HepG2 (cell line): ENCODE results near the gene CIAPIN1. TPM values are rescaled to one million over a fixed set of nuclear protein-coding genes. Genes with fewer than 3 reads are reported as not detected.

ENCODE experiments used
- ATF5 ChIP-seq: sonication (generic); formaldehyde crosslinking; IDR thresholded peaks from 2 replicates; pipeline ENCODE4 v1.4.0; 2020; ENCODE audit warnings: mild to moderate bottlenecking, low read depth, missing genetic modification reagents
- BHLHE40 ChIP-seq: IDR thresholded peaks from 2 replicates; pipeline ENCODE4 v1.6.1; 2011; ENCODE audit warnings: low read length, improper control_type of control experiment
- BRD4 ChIP-seq: sonication (generic); formaldehyde crosslinking; IDR thresholded peaks from 2 replicates; pipeline ENCODE4 v1.4.0; 2020; ENCODE audit warnings: missing genetic modification reagents
- FOXK1 ChIP-seq: sonication (generic); formaldehyde crosslinking; IDR thresholded peaks from 2 replicates; pipeline ENCODE4 v1.4.0; 2020; ENCODE audit warnings: low read depth, missing genetic modification reagents, borderline replicate concordance
- FOXO1 ChIP-seq: sonication (generic); formaldehyde crosslinking; IDR thresholded peaks from 2 replicates; pipeline ENCODE4 v1.4.0; 2020; ENCODE audit warnings: missing genetic modification reagents
- HNF1B ChIP-seq: sonication (generic); formaldehyde crosslinking; IDR thresholded peaks from 2 replicates; pipeline ENCODE4 v1.5.1; 2020; ENCODE audit warnings: mild to moderate bottlenecking, moderate library complexity, missing genetic modification reagents
- KLF12 ChIP-seq: sonication (generic); formaldehyde crosslinking; IDR thresholded peaks from 2 replicates; pipeline ENCODE4 v1.4.0; 2020; ENCODE audit warnings: missing genetic modification reagents, borderline replicate concordance
- LBX2 ChIP-seq: sonication (generic); formaldehyde crosslinking; IDR thresholded peaks from 2 replicates; pipeline ENCODE4 v1.5.0; 2020; ENCODE audit warnings: missing genetic modification reagents, mild to moderate bottlenecking, borderline replicate concordance
- MXI1 ChIP-seq: IDR thresholded peaks from 3 replicates; pipeline ENCODE4 v1.6.1; 2012; ENCODE audit warnings: low read depth, low read length, inconsistent platforms, borderline replicate concordance
- SRF ChIP-seq: IDR thresholded peaks from 2 replicates; pipeline ENCODE4 v1.6.1; 2011; ENCODE audit warnings: mild to moderate bottlenecking, low read depth, low read length, moderate library complexity
- TCF12 ChIP-seq, 2 experiments: fragments of 450-650 bp in 1 of 2; sonication (generic) in 1 of 2; formaldehyde crosslinking in 1 of 2; IDR thresholded peaks; 2 replicates each; pipeline versions ENCODE4 v1.6.1 to v1.8.0; 2017 to 2022; ENCODE audit warnings: antibody characterized with exemption in 1 of 2, mild to moderate bottlenecking in 1 of 2, missing genetic modification reagents in 1 of 2, moderate library complexity in 1 of 2
- ZNF101 ChIP-seq: sonication (generic); formaldehyde crosslinking; IDR thresholded peaks from 2 replicates; pipeline ENCODE4 v1.4.0; 2020; ENCODE audit warnings: mild to moderate bottlenecking, low read depth, missing genetic modification reagents, borderline replicate concordance
- ZNF264 ChIP-seq: sonication (generic); formaldehyde crosslinking; IDR thresholded peaks from 2 replicates; pipeline ENCODE4 v1.4.0; 2020; ENCODE audit warnings: missing genetic modification reagents
- ZNF383 ChIP-seq: sonication (generic); formaldehyde crosslinking; IDR thresholded peaks from 2 replicates; pipeline ENCODE4 v1.4.0; 2020; ENCODE audit warnings: missing genetic modification reagents, mild to moderate bottlenecking, borderline replicate concordance
- ZNF589 ChIP-seq: sonication (generic); formaldehyde crosslinking; conservative IDR thresholded peaks from 2 replicates; pipeline ENCODE4 v1.8.0; 2022; ENCODE audit warnings: mild to moderate bottlenecking, moderate library complexity, missing genetic modification reagents
- ZNF619 ChIP-seq: sonication (generic); formaldehyde crosslinking; IDR thresholded peaks from 2 replicates; pipeline ENCODE4 v1.4.0; 2020; ENCODE audit warnings: mild to moderate bottlenecking, missing genetic modification reagents
- ZNF747 ChIP-seq: sonication (generic); formaldehyde crosslinking; IDR thresholded peaks from 2 replicates; pipeline ENCODE4 v1.8.1; 2023; ENCODE audit warnings: missing genetic modification reagents, mild to moderate bottlenecking, borderline replicate concordance
- polyA plus RNA-seq, 8 experiments: library from polyadenylated mRNA; depleted of rRNA in 3 of 8; stranded (reverse) in 7 of 8; unstranded in 1 of 8; fragments of >200 nt; fragmentation: Illumina TruSeq in 4 of 8; extraction: Trizol in 4 of 8; gene quantifications; 2 replicates each; pipeline versions ENCODE4 v1.2.1 to v1.2.3, GENCODE V29; 2011 to 2016; ENCODE audit warnings: low read depth in 4 of 8, missing spikeins in 1 of 8, mixed read lengths in 1 of 8; ENCODE audit not compliant: insufficient read depth in 1 of 8
- total RNA-seq, 5 experiments: library from RNA; depleted of rRNA; stranded (reverse); fragments of >200 nt; fragmentation: Illumina TruSeq; extraction: Trizol; gene quantifications; 2 replicates each; pipeline ENCODE4 v1.2.3, GENCODE V29; 2016; ENCODE audit warnings: low read depth in 1 of 5
- TF ChIP-seq, protein P1 (sequence below): sonication (generic); formaldehyde crosslinking; IDR thresholded peaks from 2 replicates; pipeline ENCODE4 v1.4.0; 2020; ENCODE audit warnings: mild to moderate bottlenecking, missing genetic modification reagents
- TF ChIP-seq, protein P2 (sequence below): sonication (generic); formaldehyde crosslinking; IDR thresholded peaks from 2 replicates; pipeline ENCODE4 v1.9.0; 2021; ENCODE audit warnings: missing genetic modification reagents, borderline replicate concordance

CIAPIN1 gene
- total and polyA plus RNA-seq, 2 of the 13 experiments (the other 11 are each of a cell fraction or from before 2014, with no cell fraction given) = 69.3 to 89.7 TPM

DNA sequence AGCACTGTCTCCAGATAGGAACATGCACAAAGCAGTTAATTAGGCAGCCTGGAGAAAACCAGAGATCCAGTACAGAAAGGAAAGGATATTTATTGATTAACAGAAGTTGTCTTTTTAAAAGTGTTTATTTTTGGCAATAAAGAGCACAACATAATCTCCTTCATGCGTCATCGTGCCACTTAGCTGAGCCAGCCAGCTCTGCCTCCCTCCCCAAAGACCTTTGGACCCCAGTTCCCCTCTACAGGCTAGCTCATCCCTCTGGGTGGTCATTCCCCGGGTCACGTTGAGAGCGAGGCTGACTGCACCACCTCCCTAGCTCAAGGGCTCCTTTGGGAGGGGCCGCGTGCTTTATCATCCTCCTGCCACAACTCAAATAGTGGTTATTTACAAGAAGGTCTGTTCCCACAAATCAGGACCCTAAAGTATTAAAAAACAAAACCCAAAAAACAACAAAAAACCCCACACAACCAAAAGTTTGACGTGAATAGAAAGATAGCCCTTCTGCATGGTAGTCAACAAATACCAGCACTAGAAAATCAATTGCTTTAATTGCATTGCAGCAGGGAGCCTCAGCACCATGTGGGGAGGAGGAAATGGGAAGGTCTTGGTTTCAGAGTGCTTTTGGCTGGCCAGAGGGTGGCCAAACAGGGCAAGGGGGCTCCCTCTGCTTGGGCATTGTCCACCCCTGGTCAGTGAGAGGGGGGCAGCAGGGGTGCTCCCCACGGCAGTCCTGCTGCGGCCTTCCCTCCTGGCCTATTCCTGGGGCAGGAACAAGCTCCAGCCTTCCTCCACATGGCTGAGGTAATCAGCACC lies 24.9 kb upstream of the CIAPIN1 start (continued):
- TF ChIP-seq TCF12 (IDR thresholded peaks at IDR 0.05) (no peak), TCF12 (CRISPR knock-in tag; IDR thresholded peaks at IDR 0.05) (no peak), BRD4 (CRISPR knock-in tag) (no peak), HNF1B (CRISPR knock-in tag) (peak; percentile 85; the same call in 1 of the 2 replicates), ZNF264 (CRISPR knock-in tag) (0 out of 2 replicates have a peak, but pooled peaks have one; percentile 18), FOXK1 (CRISPR knock-in tag) (peak; percentile 43; the same call in 1 of the 2 replicates), ZNF619 (CRISPR knock-in tag) (peak; percentile 87; the same call in 1 of the 2 replicates), ZNF101 (CRISPR knock-in tag) (no peak), ZNF747 (0 out of 2 replicates have a peak, but pooled peaks have one; percentile 60), LBX2 (CRISPR knock-in tag) (no peak), MXI1 (peak; percentile 62; the same call in 1 of the 3 replicates), ATF5 (CRISPR knock-in tag) (no peak), KLF12 (CRISPR knock-in tag) (no peak), BHLHE40 (peak; percentile 55), ZNF383 (no peak), ZNF589 (no peak), SRF (no peak), FOXO1 (CRISPR knock-in tag) (no peak; the same call in 1 of the 2 replicates)
- TF ChIP-seq, protein P1, sequence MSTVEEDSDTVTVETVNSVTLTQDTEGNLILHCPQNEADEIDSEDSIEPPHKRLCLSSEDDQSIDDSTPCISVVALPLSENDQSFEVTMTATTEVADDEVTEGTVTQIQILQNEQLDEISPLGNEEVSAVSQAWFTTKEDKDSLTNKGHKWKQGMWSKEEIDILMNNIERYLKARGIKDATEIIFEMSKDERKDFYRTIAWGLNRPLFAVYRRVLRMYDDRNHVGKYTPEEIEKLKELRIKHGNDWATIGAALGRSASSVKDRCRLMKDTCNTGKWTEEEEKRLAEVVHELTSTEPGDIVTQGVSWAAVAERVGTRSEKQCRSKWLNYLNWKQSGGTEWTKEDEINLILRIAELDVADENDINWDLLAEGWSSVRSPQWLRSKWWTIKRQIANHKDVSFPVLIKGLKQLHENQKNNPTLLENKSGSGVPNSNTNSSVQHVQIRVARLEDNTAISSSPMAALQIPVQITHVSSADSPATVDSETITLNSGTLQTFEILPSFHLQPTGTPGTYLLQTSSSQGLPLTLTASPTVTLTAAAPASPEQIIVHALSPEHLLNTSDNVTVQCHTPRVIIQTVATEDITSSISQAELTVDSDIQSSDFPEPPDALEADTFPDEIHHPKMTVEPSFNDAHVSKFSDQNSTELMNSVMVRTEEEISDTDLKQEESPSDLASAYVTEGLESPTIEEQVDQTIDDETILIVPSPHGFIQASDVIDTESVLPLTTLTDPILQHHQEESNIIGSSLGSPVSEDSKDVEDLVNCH (CRISPR knock-in tag) = no peak
- TF ChIP-seq, protein P2, sequence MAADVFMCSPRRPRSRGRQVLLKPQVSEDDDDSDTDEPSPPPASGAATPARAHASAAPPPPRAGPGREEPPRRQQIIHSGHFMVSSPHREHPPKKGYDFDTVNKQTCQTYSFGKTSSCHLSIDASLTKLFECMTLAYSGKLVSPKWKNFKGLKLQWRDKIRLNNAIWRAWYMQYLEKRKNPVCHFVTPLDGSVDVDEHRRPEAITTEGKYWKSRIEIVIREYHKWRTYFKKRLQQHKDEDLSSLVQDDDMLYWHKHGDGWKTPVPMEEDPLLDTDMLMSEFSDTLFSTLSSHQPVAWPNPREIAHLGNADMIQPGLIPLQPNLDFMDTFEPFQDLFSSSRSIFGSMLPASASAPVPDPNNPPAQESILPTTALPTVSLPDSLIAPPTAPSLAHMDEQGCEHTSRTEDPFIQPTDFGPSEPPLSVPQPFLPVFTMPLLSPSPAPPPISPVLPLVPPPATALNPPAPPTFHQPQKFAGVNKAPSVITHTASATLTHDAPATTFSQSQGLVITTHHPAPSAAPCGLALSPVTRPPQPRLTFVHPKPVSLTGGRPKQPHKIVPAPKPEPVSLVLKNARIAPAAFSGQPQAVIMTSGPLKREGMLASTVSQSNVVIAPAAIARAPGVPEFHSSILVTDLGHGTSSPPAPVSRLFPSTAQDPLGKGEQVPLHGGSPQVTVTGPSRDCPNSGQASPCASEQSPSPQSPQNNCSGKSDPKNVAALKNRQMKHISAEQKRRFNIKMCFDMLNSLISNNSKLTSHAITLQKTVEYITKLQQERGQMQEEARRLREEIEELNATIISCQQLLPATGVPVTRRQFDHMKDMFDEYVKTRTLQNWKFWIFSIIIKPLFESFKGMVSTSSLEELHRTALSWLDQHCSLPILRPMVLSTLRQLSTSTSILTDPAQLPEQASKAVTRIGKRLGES (CRISPR knock-in tag) = no peak
